GM13977 (cell line): ENCODE data around the gene CCL4L2.
"Not testable (repeated sequence)": the region's sequence is repeated elsewhere in the genome, so short reads cannot be mapped to it uniquely, and the experiment has no call there.

Source experiments
- DNase-seq: peaks from one replicate; pipeline ENCODE4 v3.0.0; 2012; ENCODE audit warnings: low spot score
- CTCF ChIP-seq: IDR thresholded peaks from 2 replicates; pipeline ENCODE4 v1.5.1; 2012; ENCODE audit warnings: mild to moderate bottlenecking, control low read depth; ENCODE audit not compliant: insufficient read depth; ENCODE audit errors: extremely low read depth, missing control alignments
- in situ Hi-C: fragments of 300-500 bp; cut with MboI; formaldehyde crosslinking; loops from one replicate; pipeline ENCODE4 v1.12.0; 2022; ENCODE audit warnings: low sequenced_read_pairs, low pct_unique_long_range_greater_than_20kb, mixed read lengths, inconsistent platforms; ENCODE audit not compliant: unreplicated experiment

CCL4L2 gene

GRCh38 chr17:36210439-36211211 is at the start of gene CCL4L2:
Gene CCL4L2, plus strand, starts transcription at chr17:36211063.
- in situ Hi-C loops, DNase-seq: not testable (repeated sequence)

GRCh38 chr17:36168836-36169235 is 42.0 kb upstream of the CCL4L2 start:
- in situ Hi-C loops, DNase-seq: not testable (repeated sequence)

- DNase-seq, in situ Hi-C loops: not testable (repeated sequence)
Measured at GRCh38 chr17:36176536-36176935, 34.3 kb upstream of the CCL4L2 start, which contains the start of gene TBC1D3B. Gene TBC1D3B, minus strand, starts transcription at chr17:36176636. Its CDS starts 1,586 bp downstream, at chr17:36175050.

GRCh38 chr17:36181446-36182175 is 29.3 kb upstream of the CCL4L2 start:
- DNase-seq, in situ Hi-C loops: not testable (repeated sequence)

GRCh38 chr17:36182176-36183000 is 28.5 kb upstream of the CCL4L2 start:
- no peak for TF ChIP-seq CTCF

GRCh38 chr17:36183001-36183971 is 27.6 kb upstream of the CCL4L2 start:
- in situ Hi-C loops = no loop called here
- no peak for TF ChIP-seq CTCF
- peak; percentile 62 for DNase-seq

More at GRCh38 chr17:36182176-36183000, 28.5 kb upstream of the CCL4L2 start:
- DNase-seq = no peak
- in situ Hi-C loops = no loop called here

- in situ Hi-C loops = no loop called here
- no peak for TF ChIP-seq CTCF
- no peak for DNase-seq
Measured at GRCh38 chr17:36184023-36184765, 26.7 kb upstream of the CCL4L2 start.

- no peak for TF ChIP-seq CTCF
- in situ Hi-C loops = no loop called here
- no peak for DNase-seq
Measured at GRCh38 chr17:36185416-36185815, 25.4 kb upstream of the CCL4L2 start.

GRCh38 chr17:36186810-36187763 is 23.8 kb upstream of the CCL4L2 start:
- DNase-seq, in situ Hi-C loops: not testable (repeated sequence)
